CD4-positive, alpha-beta T cell (primary cell): ENCODE results near the gene CCDC107. TPM values are rescaled to one million over a fixed set of nuclear protein-coding genes. Genes with fewer than 3 reads are reported as not detected.
A peak's percentile ranks its signal among the peaks of the same experiment; 100 is the strongest.
"Not testable (repeated sequence)": the region's sequence is repeated elsewhere in the genome, so short reads cannot be mapped to it uniquely, and the experiment has no call there.

Experiments used
- ATAC-seq: fragments of 200-7000 bp; cut with Tn5 transposase; one replicate; pipeline ENCODE4 v1.10.0; 2022; ENCODE audit warnings: mild to moderate bottlenecking; ENCODE audit not compliant: poor library complexity
- CTCF ChIA-PET: fragments of 350-600 bp; sonication (Branson Sonifier 250); formaldehyde crosslinking; loops from one replicate; lab custom pipeline; 2021; ENCODE audit warnings: antibody characterized with exemption, inconsistent platforms; lab: Charles Lee
- POLR2A ChIA-PET: fragments of 350-600 bp; sonication (Branson Sonifier 250); formaldehyde crosslinking; loops from one replicate; lab custom pipeline; 2021; ENCODE audit warnings: antibody characterized with exemption, inconsistent platforms; lab: Charles Lee
- DNase-seq, 14 experiments: peaks; one replicate each; pipeline ENCODE4 v3.0.0-alpha.2; 2013 to 2020; ENCODE audit warnings: mixed read lengths in 2 of 14
- H3K27ac ChIP-seq, 2 donors: one replicate each; pipeline versions ENCODE4 v1.5.1 to v1.7.0; 2013; ENCODE audit warnings: low read length in 2 of 2, low read depth in 1 of 2, mild to moderate bottlenecking in 1 of 2
- H3K27me3 ChIP-seq, 2 experiments: 1 replicate in 1 of 2; 2 replicates in 1 of 2; pipeline versions ENCODE4 v1.6.1 to v1.7.0; 2013; ENCODE audit warnings: low read length in 2 of 2, control low read depth in 1 of 2, mild to moderate bottlenecking in 1 of 2, moderate library complexity in 1 of 2; ENCODE audit not compliant: insufficient read depth in 2 of 2, control insufficient read depth in 1 of 2
- H3K36me3 ChIP-seq: one replicate; pipeline ENCODE4 v1.6.1; 2013; ENCODE audit warnings: low read length, control low read depth; ENCODE audit not compliant: insufficient read depth
- H3K4me1 ChIP-seq: one replicate; pipeline ENCODE4 v1.6.1; 2013; ENCODE audit warnings: low read length, control low read depth; ENCODE audit not compliant: insufficient read depth
- H3K4me3 ChIP-seq: one replicate; pipeline ENCODE4 v1.5.1; 2013; ENCODE audit warnings: mild to moderate bottlenecking, low read length, moderate library complexity
- H3K9me3 ChIP-seq, 2 experiments: 1 replicate in 1 of 2; 2 replicates in 1 of 2; pipeline versions ENCODE4 v1.6.1 to v1.7.0; 2013; ENCODE audit warnings: low read length in 2 of 2, mild to moderate bottlenecking in 2 of 2, control low read depth in 1 of 2, moderate library complexity in 1 of 2; ENCODE audit not compliant: control insufficient read depth in 1 of 2, insufficient read depth in 1 of 2
- H3K27ac Mint-ChIP-seq: one replicate; pipeline ENCODE4 v1.8.0; 2020; ENCODE audit warnings: mixed read lengths
- H3K27me3 Mint-ChIP-seq: one replicate; pipeline ENCODE4 v1.8.0; 2021; ENCODE audit warnings: mixed read lengths
- H3K36me3 Mint-ChIP-seq: one replicate; pipeline ENCODE4 v1.8.0; 2021; ENCODE audit warnings: low read depth, mixed read lengths
- H3K4me1 Mint-ChIP-seq: one replicate; pipeline ENCODE4 v1.8.0; 2021; ENCODE audit warnings: low read depth, mixed read lengths
- H3K4me3 Mint-ChIP-seq: one replicate; pipeline ENCODE4 v1.8.0; 2020; ENCODE audit warnings: mild to moderate bottlenecking, mixed read lengths
- H3K9me3 Mint-ChIP-seq: one replicate; pipeline ENCODE4 v1.8.0; 2020; ENCODE audit warnings: mixed read lengths
- intact Hi-C, 2 experiments: fragments of 100-400 bp; cut with DNase I in 1 of 2; cut with micrococcal nuclease in 1 of 2; formaldehyde crosslinking; loops; one replicate each; pipeline versions ENCODE4 v1.15.1 to v1.9.0; 2023 to 2025; cut with DNase I, micrococcal nuclease
- total RNA-seq, 174 experiments: library from RNA in 2 of 174; stranded (reverse) in 2 of 174; gene quantifications; one replicate each; pipeline ENCODE4 v1.2.3 and lab custom pipeline; 2021 to 2026
- TF ChIP-seq, protein P1 (sequence below): fragments of 200-600 bp; IDR thresholded peaks from one replicate; pipeline ENCODE4 v1.8.0; 2022; ENCODE audit warnings: antibody characterized with exemption, mild to moderate bottlenecking

CCDC107 gene
- total RNA-seq, 2 experiments from 2014 or later = 10.2 TPM

- no peaks in the 10 kb centered on the region for H3K27me3 Mint-ChIP-seq
- H3K4me3 Mint-ChIP-seq = no peak overlapping the region
- no peaks in the 10 kb centered on the region for H3K9me3 ChIP-seq
- CTCF ChIA-PET = interaction anchor here (2.4 kb wide), 1 partner anchor 86 kb away, joined by 15 read pairs; no protein-coding TSS in a partner anchor
- no peak overlapping the region for H3K27ac ChIP-seq
- ATAC-seq = no peak
- no peak overlapping the region for H3K4me3 ChIP-seq
- intact Hi-C loops = loop anchor here in 1 of 2 experiments (5.0 to 10.0 kb wide), 2 partner anchors 218 to 1155 kb away; partner anchors contain the start of genes FAM221B and TMEM8B
- H3K27ac Mint-ChIP-seq = no peak overlapping the region
- peaks cover 37% of the 10 kb centered on the region for H3K36me3 ChIP-seq
- H3K4me1 ChIP-seq = peaks cover 31% of the 10 kb centered on the region
- H3K9me3 Mint-ChIP-seq = no peaks in the 10 kb centered on the region
- DNase-seq = no peak
- peaks cover 36% of the 10 kb centered on the region for H3K4me1 Mint-ChIP-seq
- POLR2A ChIA-PET = interaction anchor here (1.9 to 4.5 kb wide), 2 partner anchors 37 to 48 kb away, joined by 9 to 29 read pairs; partner anchors contain the start of genes CCDC107 and RMRP
- TF ChIP-seq, protein P1, sequence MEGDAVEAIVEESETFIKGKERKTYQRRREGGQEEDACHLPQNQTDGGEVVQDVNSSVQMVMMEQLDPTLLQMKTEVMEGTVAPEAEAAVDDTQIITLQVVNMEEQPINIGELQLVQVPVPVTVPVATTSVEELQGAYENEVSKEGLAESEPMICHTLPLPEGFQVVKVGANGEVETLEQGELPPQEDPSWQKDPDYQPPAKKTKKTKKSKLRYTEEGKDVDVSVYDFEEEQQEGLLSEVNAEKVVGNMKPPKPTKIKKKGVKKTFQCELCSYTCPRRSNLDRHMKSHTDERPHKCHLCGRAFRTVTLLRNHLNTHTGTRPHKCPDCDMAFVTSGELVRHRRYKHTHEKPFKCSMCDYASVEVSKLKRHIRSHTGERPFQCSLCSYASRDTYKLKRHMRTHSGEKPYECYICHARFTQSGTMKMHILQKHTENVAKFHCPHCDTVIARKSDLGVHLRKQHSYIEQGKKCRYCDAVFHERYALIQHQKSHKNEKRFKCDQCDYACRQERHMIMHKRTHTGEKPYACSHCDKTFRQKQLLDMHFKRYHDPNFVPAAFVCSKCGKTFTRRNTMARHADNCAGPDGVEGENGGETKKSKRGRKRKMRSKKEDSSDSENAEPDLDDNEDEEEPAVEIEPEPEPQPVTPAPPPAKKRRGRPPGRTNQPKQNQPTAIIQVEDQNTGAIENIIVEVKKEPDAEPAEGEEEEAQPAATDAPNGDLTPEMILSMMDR = no peak
- no peaks in the 10 kb centered on the region for H3K27me3 ChIP-seq
- peaks cover 23% of the 10 kb centered on the region for H3K36me3 Mint-ChIP-seq
Measured at GRCh38 chr9:35609820-35610163, 48.3 kb upstream of the CCDC107 start.

- H3K4me1 Mint-ChIP-seq = peaks cover 32% of the 10 kb centered on the region
- no peak overlapping the region for H3K27ac ChIP-seq
- CTCF ChIA-PET = interaction anchor here (0.6 to 2.4 kb wide), 26 partner anchors 8 to 531 kb away, joined by 3 to 26 read pairs (median 3); partner anchors contain the start of genes CCDC107, CREB3, FANCG and GBA2
Measured at GRCh38 chr9:35611230-35611797, 46.8 kb upstream of the CCDC107 start.

GRCh38 chr9:35612066-35612465 is 46.0 kb upstream of the CCDC107 start:
- DNase-seq, H3K9me3 ChIP-seq, H3K9me3 Mint-ChIP-seq, H3K27me3 ChIP-seq, ATAC-seq, H3K4me3 Mint-ChIP-seq, H3K27ac ChIP-seq, H3K4me3 ChIP-seq, H3K27me3 Mint-ChIP-seq, intact Hi-C loops, H3K27ac Mint-ChIP-seq: not testable (repeated sequence)
- H3K4me1 Mint-ChIP-seq = peaks cover 34% of the 10 kb centered on the region
- POLR2A ChIA-PET = interaction anchor here (1.6 to 4.5 kb wide), 2 partner anchors 35 to 38 kb away, joined by 4 to 29 read pairs; partner anchors contain the start of gene SIT1
- CTCF ChIA-PET = interaction anchor here (0.9 to 2.0 kb wide), 10 partner anchors 19 to 270 kb away, joined by 3 to 26 read pairs (median 6); partner anchors contain the start of genes CCDC107, CREB3, RMRP and TLN1
- Histone ChIP-seq H3K36me3 (peaks cover 33% of the 10 kb centered on the region), H3K4me1 (peaks cover 26% of the 10 kb centered on the region)
- peaks cover 19% of the 10 kb centered on the region for H3K36me3 Mint-ChIP-seq

More at GRCh38 chr9:35611230-35611797, 46.8 kb upstream of the CCDC107 start:
- intact Hi-C loops = no loop called here
- Histone ChIP-seq H3K36me3 (peaks cover 37% of the 10 kb centered on the region), H3K4me1 (peaks cover 26% of the 10 kb centered on the region), H3K4me3 (no peak overlapping the region), H3K9me3 (no peaks in the 10 kb centered on the region), H3K27me3 (no peaks in the 10 kb centered on the region)
- POLR2A ChIA-PET = interaction anchor here (0.8 to 4.5 kb wide), 5 partner anchors 35 to 121 kb away, joined by 3 to 29 read pairs (median 5); partner anchors contain the start of genes CCDC107, CREB3, RMRP and SIT1
- peak; percentile 98 for ATAC-seq
- Mint-ChIP-seq H3K27ac (no peak overlapping the region), H3K27me3 (no peaks in the 10 kb centered on the region), H3K4me3 (peak overlapping the region; percentile 5), H3K9me3 (no peaks in the 10 kb centered on the region), H3K36me3 (peaks cover 23% of the 10 kb centered on the region)
- TF ChIP-seq, protein P1 = peak; percentile 60
- peak; percentile 33 to 81 (median 47) for DNase-seq
